H1 (cell line): Measurements from ENCODE around the gene SEC14L5. TPM values are rescaled to one million over a fixed set of nuclear protein-coding genes. Genes with fewer than 3 reads are reported as not detected.

ENCODE experiments used
- CTCF ChIA-PET: fragments of 300-600 bp; sonication (Branson Sonifier 250); formaldehyde crosslinking; loops from one replicate; lab custom pipeline; 2021; ENCODE audit not compliant: partially characterized antibody; lab: Charles Lee
- POLR2A ChIA-PET: fragments of 300-600 bp; sonication (Branson Sonifier 250); formaldehyde crosslinking; loops from one replicate; lab custom pipeline; 2021; ENCODE audit warnings: inconsistent platforms; ENCODE audit not compliant: partially characterized antibody; lab: Charles Lee
- DNase-seq, 2 experiments: peaks; one replicate each; pipeline versions ENCODE4 v3.0.0 to v3.0.0-alpha.2; 2010 to 2022; ENCODE audit warnings: low spot score in 2 of 2, low read depth in 1 of 2, mixed read lengths in 1 of 2
- FAIRE-seq: peaks from 2 replicates; lab custom pipeline; 2011; peaks lifted over from hg19 to GRCh38; lab: Jason Lieb, UNC
- H2AFZ ChIP-seq: 2 replicates; pipeline ENCODE4 v1.8.1; 2012; ENCODE audit warnings: low read length, inconsistent platforms
- H2AK5ac ChIP-seq: 2 replicates; pipeline ENCODE4 v1.6.1; 2013; ENCODE audit warnings: low read depth, low read length
- H2BK120ac ChIP-seq: replicated peaks from 2 replicates; pipeline ENCODE3; 2013; ENCODE audit warnings: low read depth, low read length, inconsistent platforms
- H2BK12ac ChIP-seq: 2 replicates; pipeline ENCODE4 v1.6.1; 2013; ENCODE audit warnings: low read depth, low read length
- H2BK15ac ChIP-seq: 2 replicates; pipeline ENCODE4 v1.6.1; 2013; ENCODE audit warnings: low read length
- H2BK20ac ChIP-seq: 2 replicates; pipeline ENCODE4 v1.6.1; 2013; ENCODE audit warnings: low read length
- H2BK5ac ChIP-seq: 2 replicates; pipeline ENCODE4 v1.6.1; 2013; ENCODE audit warnings: low read depth, low read length
- H3K14ac ChIP-seq: 2 replicates; pipeline ENCODE4 v1.6.1; 2013; ENCODE audit warnings: inconsistent platforms; ENCODE audit not compliant: insufficient read length
- H3K18ac ChIP-seq: 2 replicates; pipeline ENCODE4 v1.6.1; 2013; ENCODE audit warnings: low read length; ENCODE audit errors: extremely low read depth
- H3K23ac ChIP-seq: 2 replicates; pipeline ENCODE4 v1.6.1; 2013; ENCODE audit warnings: inconsistent platforms; ENCODE audit not compliant: insufficient read length
- H3K23me2 ChIP-seq: 2 replicates; pipeline ENCODE4 v1.6.1; 2013; ENCODE audit warnings: low read depth, low read length
- H3K27ac ChIP-seq: 2 replicates; pipeline ENCODE4 v1.6.1; 2011; ENCODE audit warnings: low read depth, low read length, inconsistent platforms
- H3K27me3 ChIP-seq, 4 experiments: replicated peaks in 1 of 4; 1 replicate in 1 of 4; 2 replicates in 3 of 4; pipeline versions ENCODE4 v1.6.1 to v1.8.1; 2011 to 2013; ENCODE audit warnings: low read length in 3 of 4, mild to moderate bottlenecking in 3 of 4, inconsistent platforms in 2 of 4, mixed read lengths in 2 of 4, moderate library complexity in 1 of 4; ENCODE audit not compliant: control insufficient read depth in 3 of 4, insufficient read depth in 3 of 4; ENCODE audit errors: extremely low read depth in 1 of 4
- H3K36me3 ChIP-seq, 4 experiments: 2 replicates each; pipeline versions ENCODE4 v1.6.1 to v1.8.1; 2011 to 2013; ENCODE audit warnings: mild to moderate bottlenecking in 4 of 4, low read length in 3 of 4, moderate library complexity in 2 of 4, control low read depth in 1 of 4, inconsistent platforms in 1 of 4; ENCODE audit not compliant: insufficient read depth in 4 of 4, control insufficient read depth in 2 of 4
- H3K4ac ChIP-seq: replicated peaks from 2 replicates; pipeline ENCODE3; 2013; ENCODE audit warnings: low read length, low read depth, mixed read lengths, inconsistent platforms; ENCODE audit not compliant: insufficient read length
- H3K4me1 ChIP-seq, 4 experiments: replicated peaks in 1 of 4; 1 replicate in 1 of 4; 2 replicates in 3 of 4; pipeline versions ENCODE4 v1.6.1 to v1.8.1; 2011 to 2013; ENCODE audit warnings: low read length in 3 of 4, inconsistent platforms in 2 of 4, mixed read lengths in 1 of 4; ENCODE audit not compliant: insufficient read depth in 4 of 4, control insufficient read depth in 3 of 4
- H3K4me2 ChIP-seq, 2 experiments: 2 replicates each; pipeline versions ENCODE4 v1.6.1 to v1.8.1; 2011 to 2013; ENCODE audit warnings: low read depth in 2 of 2, low read length in 2 of 2, control low read depth in 1 of 2, inconsistent platforms in 1 of 2, mild to moderate bottlenecking in 1 of 2; ENCODE audit not compliant: insufficient read depth in 1 of 2
- H3K4me3 ChIP-seq, 4 experiments: fragments of 200-600, 300-600 bp in 1 of 4; sonication (generic), shearing (Covaris generic), sonication (Bioruptor Twin) in 1 of 4; 2 replicates each; pipeline versions ENCODE4 v1.5.1 to v1.8.1; 2011 to 2016; ENCODE audit warnings: low read length in 4 of 4, low read depth in 3 of 4, control low read depth in 2 of 4, inconsistent platforms in 2 of 4, mild to moderate bottlenecking in 2 of 4, mixed read lengths in 1 of 4, moderate library complexity in 1 of 4; ENCODE audit not compliant: insufficient read depth in 2 of 4; ENCODE audit errors: extremely low read depth in 1 of 4
- H3K56ac ChIP-seq: replicated peaks from 2 replicates; pipeline ENCODE3; 2013; ENCODE audit warnings: low read depth, mild to moderate bottlenecking, mixed read lengths, low read length, inconsistent platforms; ENCODE audit not compliant: insufficient read length
- H3K79me1 ChIP-seq: 2 replicates; pipeline ENCODE4 v1.6.1; 2013; ENCODE audit warnings: low read depth, low read length, control low read depth
- H3K79me2 ChIP-seq, 2 experiments: 2 replicates each; pipeline versions ENCODE4 v1.6.1 to v1.8.1; 2012 to 2013; ENCODE audit warnings: low read length in 2 of 2, mild to moderate bottlenecking in 2 of 2, inconsistent platforms in 1 of 2; ENCODE audit not compliant: insufficient read depth in 2 of 2, control insufficient read depth in 1 of 2
- H3K9ac ChIP-seq, 4 experiments: replicated peaks in 1 of 4; 1 replicate in 1 of 4; 2 replicates in 3 of 4; pipeline versions ENCODE4 v1.6.1 to v1.8.1; 2011 to 2013; ENCODE audit warnings: low read depth in 3 of 4, low read length in 3 of 4, control low read depth in 2 of 4, mild to moderate bottlenecking in 2 of 4, moderate library complexity in 2 of 4, inconsistent platforms in 1 of 4; ENCODE audit errors: extremely low read depth in 1 of 4
- H3K9me3 ChIP-seq, 2 experiments: 2 replicates each; pipeline versions ENCODE4 v1.6.1 to v1.8.1; 2012 to 2013; ENCODE audit warnings: mild to moderate bottlenecking in 2 of 2, moderate library complexity in 2 of 2, control low read depth in 1 of 2, inconsistent platforms in 1 of 2, low read depth in 1 of 2, low read length in 1 of 2, mixed read lengths in 1 of 2; ENCODE audit not compliant: insufficient read depth in 2 of 2
- H4K20me1 ChIP-seq, 2 experiments: replicated peaks in 1 of 2; 2 replicates each; pipeline versions ENCODE3 to v1.8.1; 2011 to 2013; ENCODE audit warnings: inconsistent platforms in 2 of 2, low read length in 2 of 2, mild to moderate bottlenecking in 1 of 2; ENCODE audit not compliant: insufficient read depth in 2 of 2, control insufficient read depth in 1 of 2
- H4K5ac ChIP-seq: 2 replicates; pipeline ENCODE4 v1.6.1; 2013; ENCODE audit warnings: low read length, low read depth, mixed read lengths, inconsistent platforms; ENCODE audit not compliant: insufficient read length
- H4K8ac ChIP-seq: 2 replicates; pipeline ENCODE4 v1.8.0; 2013; ENCODE audit warnings: mild to moderate bottlenecking, moderate library complexity, low read length, inconsistent platforms; ENCODE audit not compliant: insufficient read depth; ENCODE audit errors: extremely low read depth
- H4K91ac ChIP-seq: replicated peaks from 2 replicates; pipeline ENCODE3; 2013; ENCODE audit warnings: low read length, mixed read lengths, inconsistent platforms; ENCODE audit not compliant: insufficient read length
- BCL11A ChIP-seq, 2 experiments: IDR thresholded peaks; one replicate each; pipeline ENCODE4 v1.6.1; 2011; ENCODE audit warnings: low read depth in 2 of 2, low read length in 2 of 2, mild to moderate bottlenecking in 2 of 2
- CREB1 ChIP-seq: IDR thresholded peaks from 2 replicates; pipeline ENCODE4 v1.6.1; 2012; ENCODE audit warnings: inconsistent platforms
- GABPA ChIP-seq: IDR thresholded peaks from 2 replicates; pipeline ENCODE4 v1.6.1; 2011; ENCODE audit warnings: mild to moderate bottlenecking, low read length, moderate library complexity, borderline replicate concordance; ENCODE audit not compliant: insufficient read depth
- MAFK ChIP-seq: IDR thresholded peaks from 2 replicates; pipeline ENCODE4 v1.6.1; 2012; ENCODE audit warnings: low read depth, mild to moderate bottlenecking, improper control_type of control experiment, low read length
- POLR2AphosphoS5 ChIP-seq: IDR thresholded peaks from 2 replicates; pipeline ENCODE4 v1.6.1; 2011; ENCODE audit warnings: low read depth, low read length
- POU5F1 ChIP-seq: IDR thresholded peaks from 2 replicates; pipeline ENCODE4 v1.6.1; 2011; ENCODE audit warnings: low read depth, mild to moderate bottlenecking, low read length, moderate library complexity
- RBBP5 ChIP-seq: IDR thresholded peaks from 2 replicates; pipeline ENCODE4 v1.7.1; 2012; ENCODE audit warnings: low read depth, mild to moderate bottlenecking, inconsistent platforms, low read length, moderate library complexity, borderline replicate concordance
- RFX5 ChIP-seq: IDR thresholded peaks from 2 replicates; pipeline ENCODE4 v1.6.1; 2011; ENCODE audit warnings: low read depth, low read length, improper control_type of control experiment, borderline replicate concordance
- SAP30 ChIP-seq: fragments of 300-600 bp; sonication (generic); IDR thresholded peaks from 2 replicates; pipeline ENCODE4 v1.7.1; 2012; ENCODE audit warnings: low read length, moderate library complexity, mild to moderate bottlenecking, inconsistent platforms; ENCODE audit not compliant: insufficient read depth, insufficient replicate concordance
- SP2 ChIP-seq: IDR thresholded peaks from 2 replicates; pipeline ENCODE4 v1.6.1; 2012; ENCODE audit warnings: mild to moderate bottlenecking, low read length, inconsistent platforms
- TAF1 ChIP-seq: IDR thresholded peaks from 2 replicates; pipeline ENCODE4 v1.6.1; 2011; ENCODE audit warnings: mild to moderate bottlenecking, low read depth, low read length
- TCF12 ChIP-seq: IDR thresholded peaks from 2 replicates; pipeline ENCODE4 v1.6.1; 2011; ENCODE audit warnings: low read depth, mild to moderate bottlenecking, low read length
- WGBS, 2 experiments: shearing (Covaris generic) in 1 of 2; methylation state at CpG; one replicate each; pipeline versions ENCODE4 v1.1.6 to v1.1.7; 2013 to 2015; ENCODE audit warnings: low lambda C conversion rate in 2 of 2, mixed read lengths in 2 of 2, inconsistent platforms in 1 of 2, low coverage in 1 of 2, missing lambda C conversion rate in 1 of 2; ENCODE audit not compliant: insufficient replicate concordance in 2 of 2, insufficient coverage in 1 of 2, insufficient read length in 1 of 2; ENCODE audit errors: extremely low coverage in 1 of 2, missing lambda C conversion rate in 1 of 2; 5-methylcytosine and 5-hydroxymethylcytosine counted together
- polyA plus RNA-seq, 7 experiments: library from polyadenylated mRNA; depleted of rRNA in 3 of 7; stranded (reverse) in 5 of 7; unstranded in 2 of 7; fragments of >200 nt in 5 of 7; fragments of 200-250 nt in 2 of 7; gene quantifications; 1 replicate in 5 of 7; 2 replicates in 1 of 7; 4 replicates in 1 of 7; pipeline versions ENCODE4 v1.2.1 to v1.2.3, GENCODE V29; 2011 to 2013; ENCODE audit warnings: missing spikeins in 2 of 7, mixed read lengths in 2 of 7
- total RNA-seq: library from RNA; stranded (reverse); fragmentation: NEBNext Ultra II Directional; extraction: Animal tissue kit (Norgen Biotek cat#: 25700); gene quantifications from 2 replicates; pipeline ENCODE4 v1.2.1, GENCODE V29; 2021
- TF ChIP-seq, protein P1 (sequence below): IDR thresholded peaks from 2 replicates; pipeline ENCODE4 v1.6.1; 2012; ENCODE audit warnings: inconsistent platforms
- TF ChIP-seq, protein P2 (sequence below): IDR thresholded peaks from 2 replicates; pipeline ENCODE4 v1.6.1; 2011; ENCODE audit warnings: low read depth, mild to moderate bottlenecking, low read length; ENCODE audit not compliant: insufficient read depth

The SEC14L5 gene
- total and polyA plus RNA-seq, 2 of the 8 experiments (the other 6 are each of a cell fraction or from before 2014, with no cell fraction given), result 1.9 to 3.0 TPM

DNA sequence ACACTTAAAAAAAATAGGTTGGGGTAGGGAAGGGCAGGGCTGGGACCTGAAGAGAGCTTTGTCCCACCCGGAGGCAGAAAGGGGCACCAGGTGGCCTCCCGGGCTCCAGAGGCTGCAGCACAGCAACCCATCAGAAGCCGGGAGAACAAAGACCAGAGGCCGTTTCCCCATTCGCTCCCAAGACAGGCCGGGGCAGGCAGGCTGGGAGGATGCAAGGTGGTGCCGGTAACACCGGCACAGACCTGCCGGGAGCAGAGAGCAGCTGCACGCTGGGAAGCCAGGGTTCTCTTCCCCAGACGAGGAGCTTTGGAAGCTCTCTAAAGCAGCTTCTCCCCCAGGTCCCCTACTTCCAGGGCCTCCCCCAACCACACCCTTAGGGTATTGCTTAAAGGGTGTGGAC lies 26.7 kb upstream of the SEC14L5 start:
- Histone ChIP-seq H2BK20ac (no peak overlapping the region), H2BK12ac (no peak overlapping the region), H3K18ac (no peak overlapping the region), H3K23ac (no peak overlapping the region), H3K9ac (no peak overlapping the region), H4K5ac (no peak overlapping the region), H2AFZ (no peak overlapping the region), H4K8ac (no peak overlapping the region), H3K4me3 (no peak overlapping the region), H2BK120ac (no peak overlapping the region), H3K56ac (no peak overlapping the region), H3K27ac (no peak overlapping the region), H3K27me3 (no peaks in the 10 kb centered on the region), H2BK5ac (no peak overlapping the region), H3K79me1 (peaks cover 2% of the 10 kb centered on the region), H2AK5ac (no peak overlapping the region), H3K4me2 (no peak overlapping the region), H3K36me3 (peaks cover 0 to 8% (median 2%) of the 10 kb centered on the region in 4 experiments; a peak in 3 of 8 replicates), H3K14ac (no peak overlapping the region), H3K4ac (no peak overlapping the region), H3K79me2 (peaks cover 0 to 14% of the 10 kb centered on the region in 2 experiments; a peak in 2 of 4 replicates), H4K20me1 (peaks cover 0 to 22% of the 10 kb centered on the region in 2 experiments), H3K23me2 (no peaks in the 10 kb centered on the region; the same call in 1 of the 2 replicates), H2BK15ac (no peak overlapping the region), H4K91ac (no peak overlapping the region), H3K4me1 (peaks cover 0 to 6% (median 3%) of the 10 kb centered on the region in 4 experiments; a peak in 4 of 7 replicates), H3K9me3 (peaks cover 4 to 5% of the 10 kb centered on the region in 2 experiments; a peak in 2 of 4 replicates)
- CTCF ChIA-PET, result interaction anchor here (0.8 to 4.3 kb wide), 8 partner anchors 9 to 308 kb away, joined by 3 to 30 read pairs (median 4); no protein-coding TSS in a partner anchor
- FAIRE-seq (no peak), DNase-seq (no peak)
- 86% methylated on average over 11 of the region's 11 CpGs; no CpG with 5 or more reads in 1 of the 2 experiments for WGBS, 2 experiments
- POLR2A ChIA-PET, result interaction anchor here (0.7 to 2.7 kb wide), 7 partner anchors 9 to 38 kb away, joined by 3 to 16 read pairs (median 3); no protein-coding TSS in a partner anchor
- no peak for TF ChIP-seq SP2
- no peak for TF ChIP-seq POU5F1
- no peak for TF ChIP-seq POLR2AphosphoS5
- TF ChIP-seq TCF12, result no peak
- TF ChIP-seq, protein P1, sequence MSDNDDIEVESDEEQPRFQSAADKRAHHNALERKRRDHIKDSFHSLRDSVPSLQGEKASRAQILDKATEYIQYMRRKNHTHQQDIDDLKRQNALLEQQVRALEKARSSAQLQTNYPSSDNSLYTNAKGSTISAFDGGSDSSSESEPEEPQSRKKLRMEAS, result no peak
- TF ChIP-seq TAF1, result no peak
- TF ChIP-seq RFX5, result no peak
- TF ChIP-seq SAP30, result no peak
- no peak for TF ChIP-seq BCL11A (IDR thresholded peaks at IDR 0.05; ENCODE audit: low read depth in 2 of 2, low read length in 2 of 2)
- TF ChIP-seq, protein P2, sequence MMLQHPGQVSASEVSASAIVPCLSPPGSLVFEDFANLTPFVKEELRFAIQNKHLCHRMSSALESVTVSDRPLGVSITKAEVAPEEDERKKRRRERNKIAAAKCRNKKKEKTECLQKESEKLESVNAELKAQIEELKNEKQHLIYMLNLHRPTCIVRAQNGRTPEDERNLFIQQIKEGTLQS, result no peak
- no peak for TF ChIP-seq GABPA
- TF ChIP-seq CREB1, result no peak
- TF ChIP-seq MAFK, result no peak
- TF ChIP-seq RBBP5, result no peak
